ENCODE data around the gene STXBP1.

STXBP1 gene

DNA sequence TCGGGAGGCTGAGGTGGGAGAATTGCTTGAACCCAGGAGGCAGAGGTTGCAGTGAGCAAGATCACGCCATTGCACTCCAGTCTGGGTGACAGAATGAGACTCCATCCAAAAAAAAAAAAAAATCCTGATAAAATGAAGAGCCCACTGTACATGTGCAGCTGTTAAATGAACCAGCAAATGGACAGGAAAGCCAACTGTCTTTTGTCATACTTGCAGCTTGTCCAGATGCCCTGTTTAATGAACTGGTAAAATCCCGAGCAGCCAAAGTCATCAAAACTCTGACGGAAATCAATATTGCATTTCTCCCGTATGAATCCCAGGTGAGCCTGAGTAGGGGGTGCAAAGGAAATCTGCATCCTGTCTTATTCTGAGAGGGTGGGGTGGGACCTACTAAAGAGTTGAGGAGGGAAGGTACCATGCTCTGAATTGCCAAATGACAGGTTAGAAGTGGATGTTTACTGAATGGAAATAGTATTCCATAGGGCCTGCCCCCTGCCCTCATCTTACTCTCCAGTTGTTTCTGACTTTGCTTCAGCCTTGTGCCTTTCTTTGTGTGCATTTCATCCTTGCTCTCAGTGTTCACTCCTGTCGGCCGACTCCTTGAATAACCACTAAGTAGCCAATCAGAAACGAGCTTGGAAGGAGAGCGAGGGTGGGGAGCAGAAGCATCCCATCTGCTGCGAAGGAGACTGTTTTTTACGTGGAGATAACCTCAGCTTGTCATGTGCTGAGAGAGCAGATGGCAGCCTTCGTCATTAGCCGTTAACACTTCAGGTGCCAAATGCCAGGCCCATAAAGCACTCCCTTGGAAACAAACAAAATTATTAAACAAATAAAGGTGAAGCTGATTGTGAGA, 49.0 kb downstream of the STXBP1 start:
- DNase-seq: no peak

DNA sequence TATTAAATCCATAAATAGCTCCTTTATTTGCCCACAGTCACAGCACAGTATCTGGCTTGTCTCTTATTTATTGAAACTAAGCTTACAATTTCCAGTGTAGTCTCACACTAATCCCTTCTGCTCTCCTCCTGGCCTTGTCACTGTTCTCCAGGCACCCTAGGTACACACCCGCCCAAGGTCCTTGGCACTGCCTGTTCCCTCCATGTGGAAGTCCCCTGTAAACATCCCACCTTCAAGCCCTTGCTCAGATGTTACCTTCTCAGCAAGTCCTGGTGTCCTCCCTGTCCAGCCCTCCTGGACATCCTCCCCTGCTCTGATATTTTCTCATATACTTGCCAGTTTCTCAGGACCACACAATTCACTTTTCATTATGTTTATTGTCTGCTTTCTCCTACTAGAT, 50.5 kb downstream of the STXBP1 start:
- DNase-seq: no peak

DNA sequence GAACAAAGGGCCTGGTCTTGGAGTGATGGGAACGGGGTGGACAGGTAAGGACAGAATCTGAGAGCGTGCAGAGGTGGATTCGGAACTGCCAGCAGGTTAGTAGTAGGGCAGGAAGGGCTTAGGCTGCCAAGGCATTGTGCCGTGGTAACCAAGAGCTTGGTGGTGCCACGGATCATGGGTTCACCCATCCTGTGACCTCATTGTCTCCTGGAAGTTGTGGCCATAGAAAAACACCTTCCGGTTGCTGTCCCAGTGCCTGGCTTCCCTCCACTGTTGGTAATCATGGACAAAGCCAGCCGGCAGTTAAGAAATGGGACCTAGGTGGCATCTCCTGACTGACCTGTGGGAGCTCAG, 52.2 kb downstream of the STXBP1 start:
- no peak for DNase-seq

- no peak for DNase-seq
Observed at GRCh38 chr9:127664678-127665507, 52.8 kb downstream of the STXBP1 start.

GRCh38 chr9:127667127-127667844, 55.2 kb downstream of the STXBP1 start:
- no peak for DNase-seq

GRCh38 chr9:127667906-127668305, 55.8 kb downstream of the STXBP1 start:
- DNase-seq: no peak

DNA sequence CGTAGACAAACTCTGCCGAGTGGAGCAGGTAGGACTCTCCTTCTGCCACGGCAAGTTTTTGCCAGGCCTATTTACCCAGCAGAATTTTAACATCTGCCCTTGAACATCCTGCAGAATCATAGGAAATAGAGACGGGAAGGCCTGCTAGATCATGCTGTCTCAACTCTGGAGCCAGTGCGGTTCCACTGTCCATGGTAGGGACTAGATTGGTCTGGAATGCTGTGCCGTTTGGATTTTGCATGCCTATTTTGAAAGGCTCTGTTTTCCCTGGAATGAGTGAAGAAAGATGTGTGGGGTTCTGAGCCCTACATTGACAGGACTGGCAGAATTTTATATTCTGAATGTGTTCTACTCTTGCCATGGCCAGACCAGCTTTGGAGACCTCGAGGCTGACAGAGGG, 61.2 kb downstream of the STXBP1 start:
- DNase-seq: no peak

DNA sequence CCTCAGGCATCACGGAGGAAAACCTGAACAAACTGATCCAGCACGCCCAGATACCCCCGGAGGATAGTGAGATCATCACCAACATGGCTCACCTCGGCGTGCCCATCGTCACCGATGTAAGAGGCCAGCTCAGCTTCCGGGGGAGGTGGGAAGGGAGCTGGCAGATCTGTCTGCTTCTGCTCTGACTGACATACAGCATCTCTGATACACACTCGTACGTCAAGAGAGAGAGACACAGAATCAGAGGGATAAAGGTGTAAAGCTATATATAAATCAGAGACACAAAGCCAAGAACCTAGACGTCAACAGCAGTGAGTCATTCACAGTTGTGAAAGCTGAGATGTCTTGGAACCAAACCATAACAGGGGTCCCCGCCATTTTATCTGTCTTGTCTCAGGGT, 64.6 kb downstream of the STXBP1 start:
- DNase-seq: no peak

- DNase-seq: no peak
Observed at GRCh38 chr9:127679506-127679905, 67.4 kb downstream of the STXBP1 start.

GRCh38 chr9:127680226-127680625, 68.1 kb downstream of the STXBP1 start:
- DNase-seq: no peak

GRCh38 chr9:127680846-127681245, 68.8 kb downstream of the STXBP1 start:
- no peak for DNase-seq

DNA sequence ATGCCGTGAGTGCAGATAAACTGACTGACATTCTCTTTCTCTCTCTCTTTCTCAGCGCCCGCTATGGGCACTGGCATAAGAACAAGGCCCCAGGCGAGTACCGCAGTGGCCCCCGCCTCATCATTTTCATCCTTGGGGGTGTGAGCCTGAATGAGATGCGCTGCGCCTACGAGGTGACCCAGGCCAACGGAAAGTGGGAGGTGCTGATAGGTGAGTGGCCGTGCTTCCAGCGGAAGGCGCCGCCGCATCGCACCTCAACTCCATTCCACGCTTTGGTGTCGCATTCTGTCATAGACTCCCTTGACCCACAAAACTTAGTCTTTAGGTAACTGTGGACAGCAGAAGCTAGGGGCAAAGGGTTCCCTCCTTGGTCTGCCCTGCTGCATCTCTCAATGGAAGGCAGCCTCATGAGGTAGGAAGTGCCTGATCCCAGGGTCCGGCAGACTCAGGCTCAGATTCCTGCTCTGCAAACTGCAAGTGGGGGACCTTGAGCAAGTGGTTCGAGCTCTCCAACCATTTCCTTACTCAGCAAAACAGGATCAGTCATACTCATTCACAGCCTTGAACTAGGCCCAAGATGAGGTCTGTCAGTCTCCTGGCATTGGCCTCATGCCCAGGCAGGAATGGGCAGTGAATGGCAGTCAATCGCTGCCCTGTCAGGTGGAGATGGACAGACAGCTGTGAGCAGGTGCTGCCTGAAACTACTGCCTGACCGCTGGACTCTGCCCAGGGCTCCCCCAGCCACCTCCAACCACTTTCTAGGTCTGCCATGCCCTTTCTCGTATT, 70.5 kb downstream of the STXBP1 start:
- DNase-seq: no peak

DNA sequence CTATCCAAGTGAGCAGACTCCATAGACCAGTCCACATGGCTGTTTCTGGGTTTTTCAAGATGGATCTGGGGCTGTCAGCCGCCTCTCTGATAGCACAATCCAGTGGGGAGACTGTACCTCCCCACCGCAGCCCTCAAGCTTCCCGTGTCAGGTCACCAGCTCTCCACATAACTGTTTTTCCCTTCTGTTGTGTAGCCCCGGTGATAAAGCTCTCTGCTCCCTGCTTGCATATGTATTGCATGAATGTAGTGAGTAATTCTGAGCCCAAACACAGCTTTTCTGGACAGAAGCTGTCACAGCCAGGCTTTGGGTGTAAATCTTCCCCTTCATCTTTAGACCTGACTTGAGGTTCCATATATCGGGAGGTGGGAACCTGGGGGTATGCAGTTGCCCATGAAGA, 71.6 kb downstream of the STXBP1 start:
- no peak for DNase-seq

DNA sequence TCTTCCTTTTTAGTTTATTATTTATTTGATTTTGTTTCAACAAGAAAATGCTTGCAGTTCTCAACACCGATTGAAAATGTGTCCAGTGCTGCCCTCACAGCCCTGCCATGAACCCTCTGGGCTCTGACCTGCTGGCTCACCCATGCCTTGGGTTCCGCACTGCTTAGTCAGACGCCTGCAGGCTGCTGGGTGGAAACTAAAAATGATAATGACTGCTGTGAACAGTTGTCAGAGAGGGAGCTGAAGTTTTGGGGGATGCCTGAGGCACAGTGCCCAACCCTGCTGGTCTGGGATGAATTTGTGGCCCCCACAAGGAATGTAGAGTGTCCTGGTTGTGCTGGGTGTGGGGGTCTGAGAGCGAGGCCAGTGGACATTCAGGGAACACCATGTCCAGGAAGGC, 72.5 kb downstream of the STXBP1 start:
- DNase-seq: no peak

- DNase-seq: no peak
Observed at GRCh38 chr9:127686461-127687393, 74.7 kb downstream of the STXBP1 start.

DNA sequence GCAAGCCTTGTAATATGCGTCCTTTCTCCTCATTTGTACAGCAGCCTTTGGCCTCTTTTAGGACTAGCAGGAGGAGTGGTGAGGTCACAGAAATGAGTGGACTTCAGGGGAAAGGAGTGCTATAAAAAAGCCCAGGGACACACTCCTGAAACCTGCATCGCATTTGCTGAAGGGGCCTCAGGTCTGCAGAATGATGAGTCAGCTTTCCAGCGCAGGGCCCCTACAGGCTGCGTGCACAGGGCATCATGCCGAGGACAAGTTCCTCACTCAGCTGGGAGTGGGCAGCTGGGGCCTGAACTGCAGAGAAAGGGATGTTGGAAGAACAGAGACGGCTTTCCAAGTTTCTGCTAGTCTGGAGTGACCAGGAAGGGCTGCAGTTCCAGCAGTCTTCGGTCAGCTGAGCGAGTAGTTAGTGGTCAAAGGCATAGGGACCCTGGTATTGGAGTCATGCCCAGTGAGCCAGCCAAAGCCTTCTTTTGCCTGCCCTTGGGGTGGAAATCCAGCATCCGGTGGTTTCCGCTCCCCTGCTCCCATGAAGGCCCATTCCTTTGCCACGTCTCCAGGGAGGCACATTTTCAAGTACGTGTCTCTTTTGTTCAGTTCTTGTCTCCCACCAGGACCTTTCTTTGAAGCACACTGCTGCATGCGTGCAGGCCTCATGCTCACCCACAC, 77.4 kb downstream of the STXBP1 start:
- DNase-seq: no peak

DNA sequence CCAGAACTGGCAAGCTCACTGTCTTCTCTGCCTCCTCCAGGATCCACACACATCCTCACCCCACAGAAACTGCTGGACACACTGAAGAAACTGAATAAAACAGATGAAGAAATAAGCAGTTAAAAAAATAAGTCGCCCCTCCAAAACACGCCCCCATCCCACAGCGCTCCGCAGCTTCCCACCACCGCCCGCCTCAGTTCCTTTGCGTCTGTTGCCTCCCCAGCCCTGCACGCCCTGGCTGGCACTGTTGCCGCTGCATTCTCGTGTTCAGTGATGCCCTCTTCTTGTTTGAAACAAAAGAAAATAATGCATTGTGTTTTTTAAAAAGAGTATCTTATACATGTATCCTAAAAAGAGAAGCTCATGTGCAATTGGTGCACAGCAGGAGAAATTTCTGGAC, 78.7 kb downstream of the STXBP1 start:
- DNase-seq: no peak

GRCh38 chr9:127692071-127692470, 80.0 kb downstream of the STXBP1 start:
- DNase-seq: no peak

- DNase-seq: no peak
Observed at GRCh38 chr9:127693143-127693542, 81.1 kb downstream of the STXBP1 start.

GRCh38 chr9:127693697-127694096, 81.6 kb downstream of the STXBP1 start:
- no peak for DNase-seq
